Effector memory CD4-positive, alpha-beta T cell (primary cell): ENCODE results near the gene NAT16.

ENCODE experiments used
- DNase-seq, 3 donors: peaks; one replicate each; pipeline ENCODE4 v3.0.0-alpha.2; 2020
- H3K27ac ChIP-seq: 2 replicates; pipeline ENCODE4 v1.7.0; 2013; ENCODE audit warnings: mild to moderate bottlenecking, low read length, moderate library complexity; ENCODE audit not compliant: insufficient read depth, poor library complexity, severe bottlenecking
- H3K27me3 ChIP-seq: replicated peaks from 2 replicates; pipeline ENCODE4 v1.7.0; 2013; ENCODE audit warnings: mild to moderate bottlenecking, low read length; ENCODE audit not compliant: insufficient read depth, control insufficient read depth, poor library complexity, severe bottlenecking
- H3K36me3 ChIP-seq: 2 replicates; pipeline ENCODE4 v1.7.0; 2013; ENCODE audit warnings: mild to moderate bottlenecking, low read length, moderate library complexity; ENCODE audit not compliant: control insufficient read depth, insufficient read depth
- H3K4me1 ChIP-seq: 2 replicates; pipeline ENCODE4 v1.7.0; 2013; ENCODE audit warnings: low read length, mild to moderate bottlenecking; ENCODE audit not compliant: control insufficient read depth, insufficient read depth, poor library complexity, severe bottlenecking
- H3K4me3 ChIP-seq: 2 replicates; pipeline ENCODE4 v1.7.0; 2013; ENCODE audit warnings: low read length, low read depth, mild to moderate bottlenecking; ENCODE audit not compliant: insufficient read depth, poor library complexity, severe bottlenecking
- H3K9me3 ChIP-seq: 2 replicates; pipeline ENCODE4 v1.7.0; 2013; ENCODE audit warnings: mild to moderate bottlenecking, low read length, moderate library complexity; ENCODE audit not compliant: control insufficient read depth

Gene NAT16

DNA sequence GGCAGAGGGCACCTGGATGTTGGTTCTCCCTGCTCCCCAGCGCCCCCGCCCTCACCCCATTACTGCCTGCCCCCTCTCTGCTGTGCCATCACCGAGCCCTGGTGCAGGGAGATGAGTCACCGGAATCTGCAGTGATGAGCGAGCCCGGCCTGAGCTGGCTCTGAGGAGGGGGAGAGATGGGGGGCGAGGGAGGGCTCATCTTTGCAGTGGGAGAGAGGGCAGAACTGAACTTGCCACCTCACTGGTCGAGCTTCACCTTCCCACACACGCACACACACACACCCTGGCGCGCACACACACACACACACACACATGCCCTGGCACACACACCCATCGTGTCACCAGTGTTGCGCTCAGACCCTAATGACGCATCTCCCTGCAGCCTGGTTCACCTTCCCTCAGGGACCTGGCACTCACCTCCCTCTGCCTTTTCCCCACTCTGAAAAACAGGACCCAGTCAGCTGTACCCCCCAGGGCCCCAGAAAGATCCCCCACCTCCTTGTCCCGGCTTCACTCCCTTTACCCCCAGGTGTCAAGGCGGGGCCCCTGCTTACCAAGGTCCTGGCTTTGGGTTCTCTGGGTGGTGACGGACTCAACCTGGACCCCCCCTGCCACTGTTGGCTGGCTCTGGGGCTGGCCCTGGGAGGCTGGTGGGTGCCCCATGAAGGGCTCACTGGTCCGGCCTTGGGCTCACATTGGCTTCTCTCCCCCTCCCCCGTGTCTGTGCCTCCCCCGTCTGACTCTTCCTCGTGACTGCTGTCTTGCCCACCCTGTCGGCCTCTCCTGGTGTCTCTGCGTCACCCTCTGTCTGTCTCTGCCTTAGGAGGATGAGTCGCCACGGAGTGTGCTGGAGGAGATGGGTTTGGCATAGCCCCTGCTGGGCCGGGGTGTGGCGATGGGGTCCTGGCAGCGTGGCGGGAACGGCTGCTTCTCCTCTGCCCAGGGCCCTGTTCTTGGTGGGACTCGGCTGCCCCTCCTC is 20.1 kb downstream of the NAT16 start:
- H3K4me3 ChIP-seq: no peak overlapping the region
- H3K27me3 ChIP-seq: peaks cover 30% of the 10 kb centered on the region
- H3K9me3 ChIP-seq: no peaks in the 10 kb centered on the region
- H3K27ac ChIP-seq: no peak overlapping the region
- peaks cover 11% of the 10 kb centered on the region for H3K36me3 ChIP-seq
- peaks cover 28% of the 10 kb centered on the region for H3K4me1 ChIP-seq
- DNase-seq: no peak

DNA sequence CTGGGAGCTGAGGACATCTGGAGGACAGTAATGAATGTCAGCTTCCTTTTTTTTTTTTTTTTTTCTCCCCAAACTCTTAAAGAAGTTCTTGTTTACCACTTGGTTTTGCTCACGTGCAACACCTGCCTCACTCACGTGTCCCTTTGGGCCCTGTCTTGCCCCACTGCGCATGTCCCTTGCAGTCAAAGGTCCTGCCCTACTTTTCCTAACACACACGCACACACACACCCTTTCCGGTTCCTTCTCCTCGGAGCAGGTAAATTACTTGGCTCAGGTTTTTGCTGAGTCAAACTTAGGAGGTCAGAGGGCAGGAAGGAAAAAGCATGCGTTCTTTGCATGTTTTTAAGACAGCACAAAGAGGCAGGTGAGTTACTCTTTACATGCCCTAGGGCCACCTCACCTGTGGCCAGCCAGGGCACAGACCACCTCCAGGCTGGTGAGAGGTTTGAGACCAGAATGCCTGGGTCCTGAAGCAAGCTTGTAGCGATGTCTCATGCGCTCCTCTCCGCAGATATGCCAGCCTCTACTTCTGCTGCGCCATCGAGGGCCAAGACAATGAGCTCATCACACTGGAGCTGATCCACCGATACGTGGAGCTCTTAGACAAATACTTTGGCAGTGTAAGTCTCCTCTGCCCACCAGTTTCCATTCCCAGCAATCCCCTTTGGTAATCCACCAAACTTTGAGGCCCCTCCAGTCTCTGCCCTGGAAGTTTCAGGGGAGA is 23.1 kb downstream of the NAT16 start:
- Histone ChIP-seq H3K4me1 (peaks cover 18% of the 10 kb centered on the region), H3K27me3 (peaks cover 10% of the 10 kb centered on the region), H3K36me3 (peaks cover 11% of the 10 kb centered on the region), H3K4me3 (no peak overlapping the region), H3K9me3 (no peaks in the 10 kb centered on the region), H3K27ac (no peak overlapping the region)
- no peak for DNase-seq

DNA sequence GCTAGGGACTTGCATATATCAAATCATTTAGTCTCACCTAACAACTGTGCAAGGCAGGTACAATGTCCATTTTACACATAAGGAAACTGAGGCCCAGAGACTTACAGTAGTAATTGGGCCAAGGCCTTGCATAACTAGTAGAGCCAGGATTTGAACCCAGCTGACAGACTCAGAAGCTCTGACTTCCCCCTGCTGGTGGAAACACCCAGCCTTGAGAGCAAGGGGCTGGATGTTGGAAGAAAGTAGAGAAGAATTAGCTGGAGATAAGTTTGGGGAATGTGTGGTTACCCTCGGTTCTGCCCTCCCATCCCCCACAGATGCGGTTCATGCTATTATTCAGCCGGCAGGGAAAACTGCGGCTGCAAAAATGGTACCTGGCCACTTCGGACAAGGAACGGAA is 23.8 kb downstream of the NAT16 start:
- H3K9me3 ChIP-seq: no peaks in the 10 kb centered on the region
- H3K36me3 ChIP-seq: peaks cover 11% of the 10 kb centered on the region
- DNase-seq: no peak
- H3K27ac ChIP-seq: no peak overlapping the region
- H3K4me3 ChIP-seq: no peak overlapping the region
- peaks cover 18% of the 10 kb centered on the region for H3K4me1 ChIP-seq
- peaks cover 2% of the 10 kb centered on the region for H3K27me3 ChIP-seq

- Histone ChIP-seq H3K4me3 (peak overlapping the region; percentile 61), H3K9me3 (no peaks in the 10 kb centered on the region), H3K4me1 (peaks cover 18% of the 10 kb centered on the region), H3K27me3 (no peaks in the 10 kb centered on the region), H3K27ac (no peak overlapping the region), H3K36me3 (peaks cover 11% of the 10 kb centered on the region)
- DNase-seq: no peak
Measured at GRCh38 chr7:101155303-101155702, 24.8 kb downstream of the NAT16 start.

DNA sequence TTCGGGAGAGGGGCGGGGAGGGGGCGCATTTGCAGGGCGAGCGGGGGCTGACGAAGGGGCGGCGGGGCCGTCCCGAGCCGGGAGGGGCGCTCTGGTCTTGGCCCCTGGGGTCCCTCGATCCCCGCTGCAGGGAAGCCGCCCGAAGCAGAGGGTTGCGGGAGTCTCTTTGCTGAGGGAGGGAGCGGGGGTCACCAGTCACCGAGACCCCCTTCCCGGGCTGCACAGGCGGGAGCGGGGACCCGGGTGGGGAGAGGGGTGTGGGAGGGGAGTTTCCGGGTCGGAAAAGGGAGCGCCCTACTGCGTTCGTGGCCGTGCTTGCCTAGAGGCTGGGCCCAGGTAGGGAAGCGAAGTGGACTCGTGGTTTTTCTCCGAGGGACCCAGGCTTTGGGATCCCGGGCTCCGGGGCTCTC is 25.4 kb downstream of the NAT16 start:
- no peaks in the 10 kb centered on the region for H3K9me3 ChIP-seq
- H3K36me3 ChIP-seq: peaks cover 11% of the 10 kb centered on the region
- H3K4me3 ChIP-seq: peak overlapping the region; percentile 61
- H3K27ac ChIP-seq: peak overlapping the region; percentile 3
- DNase-seq: no peak
- H3K4me1 ChIP-seq: peaks cover 18% of the 10 kb centered on the region
- H3K27me3 ChIP-seq: no peaks in the 10 kb centered on the region

DNA sequence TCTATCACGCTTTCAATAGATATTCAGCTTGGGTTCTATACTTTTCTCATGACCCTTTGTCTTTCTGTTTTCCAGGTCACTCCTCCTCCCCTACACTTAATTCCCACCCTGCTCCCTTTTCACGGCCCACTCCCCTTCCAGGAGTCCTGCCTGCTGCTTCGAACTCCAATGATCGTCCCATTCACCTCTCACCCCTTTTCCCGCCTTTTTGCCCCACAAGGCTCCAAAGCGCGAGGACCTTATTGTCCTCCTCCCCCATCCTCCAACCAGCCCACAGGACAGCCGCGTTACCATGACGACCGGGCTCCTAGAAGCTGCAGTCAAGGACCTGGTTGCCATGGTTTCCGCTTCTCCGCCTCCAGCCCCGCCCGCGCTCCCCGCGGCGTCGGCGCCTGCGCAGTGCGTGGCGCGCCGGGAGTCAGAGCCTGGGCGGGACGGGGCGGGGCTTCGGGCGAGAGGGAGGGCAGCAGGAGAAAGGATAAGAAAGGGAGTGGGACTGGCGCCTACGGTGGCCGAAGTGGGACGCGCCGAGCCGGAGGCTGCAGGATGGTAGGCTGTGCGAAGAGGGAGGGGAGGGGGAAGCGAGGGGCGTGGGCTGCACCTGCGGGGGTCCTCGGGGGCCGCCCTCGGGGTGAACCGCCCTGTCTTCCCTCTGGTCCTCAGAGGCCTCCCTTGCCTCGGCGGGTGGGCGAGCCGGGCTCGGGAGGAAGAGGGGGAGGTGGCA is 26.0 kb downstream of the NAT16 start, which contains the start of gene AP1S1:
AP1S1 (plus strand) TSS at position 508 of the 724 bp plus-strand sequence; CDS start at position 547, 39 bp downstream.
- H3K9me3 ChIP-seq: no peaks in the 10 kb centered on the region
- H3K36me3 ChIP-seq: peaks cover 7% of the 10 kb centered on the region
- H3K4me1 ChIP-seq: peaks cover 18% of the 10 kb centered on the region
- H3K4me3 ChIP-seq: peak within 1 kb of the TSS; percentile 61
- peak; percentile 81 to 89 (median 86) for DNase-seq
- peak within 1 kb of the TSS; percentile 3 for H3K27ac ChIP-seq
- no peaks in the 10 kb centered on the region for H3K27me3 ChIP-seq

DNA sequence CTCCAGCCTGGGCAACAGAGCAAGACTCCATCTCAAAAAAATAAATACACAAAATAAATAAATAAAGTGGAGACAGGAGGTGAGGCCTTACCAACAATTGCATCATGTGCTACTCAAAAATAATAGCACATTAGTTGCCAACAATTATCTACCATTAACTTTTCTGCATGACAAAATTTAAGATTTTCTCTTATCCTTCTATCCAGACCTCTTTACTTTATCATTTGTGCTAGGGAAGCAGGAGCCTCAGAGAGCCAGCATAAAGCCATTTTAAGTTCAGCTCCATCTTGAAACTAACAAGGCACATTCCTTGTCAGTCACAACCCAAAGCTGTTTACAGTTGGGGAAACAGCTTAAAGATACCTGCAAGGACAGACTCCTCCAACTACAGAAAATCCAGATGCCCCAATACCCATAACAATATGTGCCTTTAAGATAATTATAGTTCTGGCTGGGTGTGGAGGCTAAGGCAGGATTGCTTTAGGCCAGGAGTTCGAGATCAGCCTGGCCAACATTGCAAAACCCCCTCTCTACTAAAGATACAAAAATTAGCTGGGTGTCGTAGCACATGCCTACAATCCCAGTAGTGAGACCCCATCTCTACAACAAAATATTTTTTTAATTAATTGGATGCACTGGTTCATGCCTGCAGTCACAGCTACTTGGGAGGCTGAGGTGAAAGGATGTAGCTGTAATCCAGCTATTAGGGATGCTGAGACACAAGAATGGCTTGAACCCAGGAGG is 28.0 kb downstream of the NAT16 start:
- H3K36me3 ChIP-seq: no peaks in the 10 kb centered on the region
- no peaks in the 10 kb centered on the region for H3K9me3 ChIP-seq
- no peaks in the 10 kb centered on the region for H3K27me3 ChIP-seq
- peaks cover 18% of the 10 kb centered on the region for H3K4me1 ChIP-seq
- DNase-seq: no peak
- H3K27ac ChIP-seq: no peak overlapping the region
- H3K4me3 ChIP-seq: no peak overlapping the region

DNA sequence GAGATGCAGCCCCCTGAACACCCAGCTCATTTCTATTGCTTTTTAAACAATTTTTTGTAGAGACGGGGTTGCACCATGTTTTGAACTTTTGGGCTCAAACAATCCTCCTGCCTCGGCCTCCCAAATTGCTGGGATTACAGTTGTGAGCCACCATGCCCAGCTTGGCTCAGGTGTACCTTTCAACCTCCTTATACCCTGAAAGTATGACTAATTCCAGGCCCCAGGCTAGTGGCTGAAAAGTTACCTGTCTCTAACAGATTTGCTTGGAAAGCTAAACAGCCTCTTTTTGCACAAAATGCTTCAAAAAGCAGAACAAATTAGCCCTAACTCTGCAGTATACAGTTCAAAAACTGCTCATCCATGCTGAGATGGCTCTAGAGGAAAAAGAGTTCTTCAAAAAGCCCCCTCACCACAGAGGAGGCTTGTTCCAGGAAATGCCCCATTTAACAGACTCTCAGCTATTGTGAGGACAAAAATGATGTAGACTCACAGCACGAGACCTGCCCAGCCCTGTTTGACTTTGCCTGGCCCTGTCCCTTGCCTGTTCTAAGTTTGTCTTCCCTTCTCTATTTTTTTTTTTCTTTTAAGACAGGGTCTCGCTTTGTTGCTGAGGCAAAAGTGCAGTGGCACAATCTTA is 39.2 kb downstream of the NAT16 start:
- no peaks in the 10 kb centered on the region for H3K9me3 ChIP-seq
- no peaks in the 10 kb centered on the region for H3K36me3 ChIP-seq
- no peak overlapping the region for H3K27ac ChIP-seq
- no peak overlapping the region for H3K4me3 ChIP-seq
- peaks cover 11% of the 10 kb centered on the region for H3K4me1 ChIP-seq
- DNase-seq: no peak
- no peaks in the 10 kb centered on the region for H3K27me3 ChIP-seq

DNA sequence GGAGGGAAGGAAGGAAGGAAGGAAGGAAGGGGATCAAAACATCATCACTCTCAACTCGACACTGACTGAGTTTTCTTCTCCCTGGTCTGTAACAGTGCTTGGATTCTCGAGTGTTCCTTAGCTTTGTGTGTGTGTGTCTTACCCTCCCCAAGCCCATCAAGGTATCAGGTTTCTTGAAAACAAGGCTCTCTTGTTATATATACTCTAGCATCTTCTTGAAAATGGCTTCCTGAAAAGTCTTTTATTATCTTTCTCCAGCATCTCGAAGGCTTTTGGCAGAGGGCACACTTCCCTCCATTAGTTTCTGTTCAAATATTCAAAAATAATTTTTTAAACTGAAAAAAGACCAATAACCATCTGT is 39.8 kb downstream of the NAT16 start:
- Histone ChIP-seq H3K27ac (no peak overlapping the region), H3K4me3 (no peak overlapping the region), H3K9me3 (no peaks in the 10 kb centered on the region), H3K27me3 (peaks cover 5% of the 10 kb centered on the region), H3K4me1 (peaks cover 11% of the 10 kb centered on the region), H3K36me3 (no peaks in the 10 kb centered on the region)
- no peak for DNase-seq
